ENCODE measurements around the gene CD38.
A peak's percentile ranks its signal among the peaks of the same experiment; 100 is the strongest.

The CD38 gene

DNA sequence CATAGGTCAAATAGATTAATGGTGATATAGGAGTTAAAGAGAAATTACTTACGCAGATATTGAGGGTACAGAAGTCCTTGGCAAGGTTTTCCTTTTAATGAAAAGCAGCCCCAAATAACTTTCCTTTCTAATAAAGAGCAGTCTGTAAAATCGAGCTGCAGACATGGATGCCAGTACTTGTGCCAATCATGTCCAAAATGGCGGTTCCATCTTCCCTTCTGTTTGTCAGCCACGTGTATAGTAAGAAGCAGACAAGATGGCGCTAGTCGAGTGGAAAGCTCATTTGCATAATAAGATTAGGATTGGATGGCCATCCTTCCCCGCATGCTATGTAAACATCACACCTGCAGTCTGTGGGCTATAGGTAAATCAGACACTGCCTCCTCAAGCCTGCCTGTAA, 92.0 kb downstream of the CD38 start:
- no peak for DNase-seq

DNA sequence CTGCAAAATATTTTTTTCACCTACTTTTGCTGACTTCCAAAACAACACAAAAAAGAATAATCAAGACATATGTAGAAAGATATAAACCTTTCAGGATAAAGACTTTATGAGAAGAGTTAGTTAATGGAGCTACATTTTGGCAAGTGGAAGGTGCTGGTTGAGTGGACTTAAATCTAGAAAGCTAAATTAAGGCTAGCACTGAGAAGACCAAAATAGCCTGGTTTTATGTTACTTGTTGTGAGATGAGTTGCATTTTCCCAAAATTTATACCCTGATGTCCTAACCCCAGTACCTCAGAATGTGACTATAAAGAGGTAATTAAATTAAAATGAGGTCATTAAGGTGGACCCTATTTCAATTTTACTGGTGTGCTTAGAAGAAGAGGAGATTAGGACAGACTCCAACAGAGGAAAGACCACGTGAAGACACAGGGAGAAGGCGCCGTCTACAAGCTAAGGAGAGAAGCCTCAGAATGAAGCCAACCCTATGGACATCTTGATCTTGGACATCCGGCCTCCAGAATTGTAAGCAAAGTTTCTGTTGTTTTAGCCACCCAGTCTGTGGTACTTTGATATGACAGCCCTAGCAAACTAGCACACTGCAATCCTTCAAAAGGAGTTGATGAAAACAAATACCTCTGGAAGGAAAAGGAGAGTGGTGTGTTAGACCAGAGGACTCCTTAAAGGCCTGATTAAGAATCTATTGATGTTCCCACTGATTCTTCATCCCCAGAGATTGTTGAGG, 93.0 kb downstream of the CD38 start:
- no peak for DNase-seq

DNA sequence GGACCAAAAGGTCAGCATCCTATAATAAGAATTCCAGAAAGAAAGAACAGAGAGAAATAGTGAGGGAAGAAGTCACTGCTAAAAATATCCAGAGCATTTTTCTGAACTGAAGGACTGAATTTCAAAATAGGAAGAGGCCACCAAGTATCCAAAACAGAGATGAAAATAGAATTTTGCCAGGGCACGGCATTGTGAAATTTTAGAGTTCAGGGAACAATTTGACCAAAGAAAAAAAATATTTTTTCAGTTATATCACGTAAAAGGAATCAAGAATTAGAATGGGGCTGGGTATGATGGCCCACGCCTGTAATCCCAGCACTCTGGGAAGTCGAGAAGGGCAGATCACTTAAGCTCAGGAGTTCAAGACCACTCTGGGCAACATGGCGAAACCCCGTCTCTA, 95.0 kb downstream of the CD38 start:
- DNase-seq = no peak

DNA sequence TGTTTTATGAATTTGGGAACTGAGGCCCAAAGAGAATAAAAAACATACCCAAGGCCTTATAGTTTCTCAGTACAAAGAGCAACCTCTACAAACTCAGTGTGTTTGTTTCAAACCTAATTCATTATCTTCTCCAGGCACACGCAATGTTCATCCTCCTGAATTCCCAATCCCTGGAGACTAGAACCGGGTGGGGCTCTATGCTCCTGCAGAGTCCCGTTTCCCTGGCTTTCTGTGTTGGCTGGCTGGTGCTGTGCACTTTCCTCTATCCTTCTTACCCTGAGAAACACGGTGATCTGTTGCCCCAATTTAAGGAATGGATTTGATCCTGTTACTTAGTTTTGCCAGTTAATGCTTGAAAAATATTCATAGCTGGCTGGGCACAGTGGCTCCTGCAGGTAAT, 96.5 kb downstream of the CD38 start:
- DNase-seq = no peak

DNA sequence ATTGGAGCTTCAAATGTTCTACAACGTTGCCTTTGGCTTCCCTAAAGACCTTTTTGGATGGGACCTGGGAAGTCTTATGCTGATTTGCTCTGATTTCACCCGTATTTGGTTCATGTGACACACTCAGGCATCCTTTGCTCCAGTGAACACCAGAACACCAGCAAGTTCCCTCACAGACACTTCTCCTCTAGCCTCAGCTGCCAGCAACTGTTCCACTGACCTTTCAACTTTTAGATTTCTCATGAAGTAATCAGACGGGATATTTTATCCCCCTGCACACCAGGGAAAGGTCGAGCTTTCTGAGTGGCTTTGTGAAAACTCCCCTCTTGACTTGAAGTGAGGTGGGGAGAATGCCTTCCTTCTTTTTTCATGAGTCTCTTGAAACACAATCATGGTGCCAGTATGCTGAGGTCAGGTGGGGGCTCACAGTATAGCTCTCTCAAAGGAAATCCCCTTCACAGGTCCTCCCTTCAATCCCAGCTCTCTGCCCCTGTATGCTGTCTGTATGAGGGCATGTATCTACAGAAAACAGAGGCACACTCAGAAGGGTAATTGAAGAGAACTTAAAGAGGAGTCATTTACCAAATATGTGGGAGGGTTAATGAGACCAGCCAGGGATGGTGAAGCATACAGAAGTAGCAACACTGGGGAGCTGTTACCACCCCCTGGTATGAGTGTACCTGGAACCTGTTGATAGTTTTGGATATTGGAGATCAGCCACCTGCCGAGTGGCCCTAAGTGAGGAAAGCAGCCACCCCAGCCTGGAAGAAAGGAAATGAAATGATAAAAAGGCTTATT, 97.7 kb downstream of the CD38 start:
- DNase-seq = no peak

DNA sequence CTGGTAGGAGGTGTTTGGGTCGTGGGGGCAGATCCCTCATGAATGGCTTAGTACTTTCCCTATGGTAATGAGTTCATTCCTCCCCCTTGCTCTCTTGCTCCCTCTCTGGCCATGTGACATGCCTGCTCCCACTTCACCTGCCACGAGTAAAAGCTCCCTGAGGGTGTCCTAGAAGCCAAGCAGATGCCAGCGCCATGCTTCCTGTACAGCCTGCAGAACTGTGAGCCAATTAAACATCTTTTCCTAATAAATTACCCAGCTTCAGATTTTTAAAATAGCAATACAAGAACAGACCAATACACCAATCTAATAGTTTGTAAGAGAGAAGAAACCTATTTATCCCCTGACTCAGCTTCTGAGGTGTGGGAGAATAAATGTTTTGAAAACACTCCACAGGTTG, 99.9 kb downstream of the CD38 start:
- no peak for DNase-seq

DNA sequence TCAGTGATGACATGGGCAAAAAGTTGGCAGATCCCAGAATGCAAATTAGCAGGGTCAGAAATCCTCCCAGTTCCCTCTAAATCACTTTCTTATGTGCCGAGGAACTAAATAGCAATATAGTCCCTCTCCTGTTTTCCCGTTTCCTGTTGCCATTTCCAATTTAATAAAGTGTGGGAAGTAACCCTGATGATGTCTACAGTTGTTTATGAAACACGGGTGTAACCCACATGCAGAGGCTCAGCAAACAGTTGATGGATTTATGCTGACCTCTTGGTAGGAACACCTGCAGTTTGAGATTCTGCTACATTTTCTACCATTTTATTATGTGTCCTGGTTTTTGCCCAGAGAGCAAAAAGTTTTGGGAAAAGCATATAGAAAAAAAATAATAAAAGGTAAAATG, 103.7 kb downstream of the CD38 start:
- no peak for DNase-seq

DNA sequence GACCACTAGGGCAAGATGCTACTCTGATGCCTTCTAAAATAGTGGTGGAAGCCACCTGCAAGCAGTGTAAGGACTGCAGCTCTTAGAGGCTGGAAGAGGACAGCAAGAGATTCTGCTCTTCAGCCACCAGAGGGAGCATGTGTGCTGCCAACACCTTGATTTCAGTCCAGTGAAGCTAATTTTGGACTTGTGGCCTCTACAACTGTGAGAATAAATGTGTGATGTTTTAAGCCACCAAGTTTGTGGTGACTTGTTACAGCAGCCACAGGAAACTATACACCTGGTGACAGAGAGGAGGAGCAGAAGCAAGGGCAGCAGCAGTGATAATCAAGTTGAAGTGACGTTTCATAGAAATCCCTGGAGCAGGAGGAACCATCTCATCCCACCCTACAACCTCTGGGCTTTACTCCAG, 104.6 kb downstream of the CD38 start:
- peak; percentile 23 for DNase-seq

DNA sequence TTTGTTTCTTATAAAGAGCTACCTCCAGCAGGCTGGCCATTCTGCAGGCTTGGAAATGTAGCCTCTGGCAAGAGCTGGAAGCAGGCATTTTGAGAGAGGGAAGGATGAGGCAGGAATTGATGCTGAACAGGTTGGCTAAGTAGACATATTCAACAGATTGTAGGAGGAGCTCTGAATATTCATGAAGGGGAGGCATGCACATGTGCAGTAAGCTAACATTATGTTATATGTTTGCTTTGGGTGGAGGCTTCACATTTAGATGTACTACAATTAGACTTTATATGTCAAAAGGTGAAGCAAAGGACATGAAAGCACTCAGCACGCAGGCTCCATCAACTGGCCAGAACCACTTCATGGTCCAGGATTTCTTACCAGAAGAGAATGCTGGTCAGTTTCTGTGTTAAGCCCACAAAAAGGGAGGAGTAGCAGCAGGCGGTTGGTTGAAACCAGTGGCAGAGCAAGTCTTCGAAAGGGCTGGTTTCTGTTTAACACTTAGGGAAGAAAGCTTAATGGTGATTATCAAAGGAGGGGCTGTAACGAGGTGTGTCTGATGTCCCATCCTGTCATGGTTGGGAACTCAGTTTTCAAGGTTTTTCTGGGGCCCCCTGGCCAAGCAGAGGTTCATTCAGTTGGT, 105.6 kb downstream of the CD38 start:
- no peak for DNase-seq

DNA sequence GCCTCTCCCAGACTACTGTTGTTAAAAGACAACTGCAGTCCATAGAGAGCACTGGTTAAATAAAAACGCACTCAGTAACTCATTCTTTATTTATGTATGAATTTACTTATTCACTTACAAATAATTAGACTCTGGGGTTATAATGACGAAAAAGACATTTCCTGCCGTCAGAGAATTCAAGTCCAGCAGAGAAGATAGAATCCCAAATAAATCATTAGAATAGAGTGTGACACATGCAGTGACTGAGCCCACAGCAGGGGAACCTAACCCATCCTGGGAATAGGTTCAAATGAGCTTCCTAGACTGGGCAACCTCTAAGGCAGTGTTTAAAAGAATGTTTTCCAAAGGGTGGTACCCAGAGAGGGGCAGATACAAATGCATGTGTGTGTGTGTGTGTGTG, 106.5 kb downstream of the CD38 start:
- no peak for DNase-seq

DNA sequence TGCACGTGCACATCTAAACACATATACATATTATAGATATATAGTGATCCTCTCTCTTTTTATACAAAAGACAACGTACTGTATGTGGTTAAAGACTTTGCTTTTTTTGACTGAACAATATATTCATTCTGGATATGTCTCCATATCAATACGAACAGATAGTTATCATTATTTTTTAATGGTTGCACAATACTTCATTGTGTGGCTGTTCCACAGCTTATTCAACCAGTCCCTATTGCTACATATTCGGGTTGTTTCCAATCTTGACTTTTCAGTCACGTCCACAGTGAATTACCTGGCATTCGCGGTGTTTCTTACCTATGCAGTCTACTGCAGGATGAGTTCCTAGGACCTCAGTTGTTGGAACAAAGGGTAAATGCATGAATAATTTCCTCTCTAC, 107.3 kb downstream of the CD38 start:
- DNase-seq = no peak

DNA sequence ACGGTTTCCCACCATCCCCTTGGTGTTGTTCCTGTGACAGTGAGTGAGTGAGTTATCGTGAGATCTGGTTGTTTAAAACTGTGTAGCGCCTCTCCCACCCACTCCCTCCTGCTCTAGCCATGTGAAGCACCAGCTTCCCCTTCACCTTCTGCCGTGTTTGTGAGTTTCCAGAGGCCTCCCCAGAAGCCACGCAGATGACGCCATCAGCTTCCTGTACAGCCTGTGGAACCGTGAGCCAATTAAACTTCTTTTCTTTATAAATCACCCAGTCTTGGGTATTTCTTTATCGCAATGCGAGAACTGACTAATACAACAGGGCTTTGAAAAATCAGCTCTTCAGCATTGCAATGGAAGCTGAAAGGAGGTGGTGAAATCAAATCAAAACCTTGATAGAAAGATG, 110.4 kb downstream of the CD38 start:
- no peak for DNase-seq

DNA sequence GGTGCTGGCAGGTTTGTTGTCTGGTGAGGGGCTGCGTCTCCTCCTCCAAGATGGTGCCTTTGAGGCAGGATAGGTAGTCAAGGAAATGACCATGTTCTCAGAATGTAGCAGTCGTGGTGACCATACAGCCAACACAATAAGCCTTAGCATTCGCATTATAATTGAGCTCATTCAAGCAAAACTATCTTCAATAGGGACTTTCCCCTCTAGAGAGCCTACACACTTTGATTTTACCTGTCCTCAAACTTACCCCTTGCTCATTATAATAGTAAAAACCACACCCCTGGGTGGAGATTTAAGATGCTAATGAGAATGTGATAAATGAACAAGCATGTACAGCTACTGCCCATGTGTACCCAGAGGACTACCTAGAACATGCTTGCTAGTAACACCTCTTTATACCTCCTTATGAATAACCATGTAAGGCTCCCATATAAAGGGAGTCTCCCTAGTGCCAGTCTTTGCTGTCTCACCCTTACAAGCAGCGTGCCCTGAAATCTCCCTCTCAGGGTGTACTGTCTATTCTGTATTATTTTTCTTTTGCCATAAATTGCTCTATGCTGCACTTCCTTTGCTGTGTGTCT, 112.2 kb downstream of the CD38 start:
- no peak for DNase-seq

DNA sequence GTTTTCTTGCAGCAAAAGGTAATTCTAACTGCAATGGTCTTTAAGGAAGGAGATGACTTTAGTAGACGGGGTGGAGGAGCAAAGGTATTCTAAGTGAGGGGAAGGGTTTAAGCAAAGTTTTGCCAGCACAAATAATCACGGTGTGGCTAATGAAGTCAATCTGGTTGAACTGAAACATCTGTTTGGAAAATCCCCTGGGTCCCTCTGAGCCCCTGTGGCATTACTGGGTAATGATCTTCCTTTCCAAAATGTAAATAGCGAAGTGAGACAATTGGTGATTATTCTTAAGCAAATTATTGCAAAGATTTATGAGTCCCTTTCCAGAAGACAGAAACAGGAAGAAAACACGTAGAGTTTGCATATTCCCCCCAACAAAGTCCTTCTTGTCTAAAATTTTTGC, 113.2 kb downstream of the CD38 start:
- no peak for DNase-seq

DNA sequence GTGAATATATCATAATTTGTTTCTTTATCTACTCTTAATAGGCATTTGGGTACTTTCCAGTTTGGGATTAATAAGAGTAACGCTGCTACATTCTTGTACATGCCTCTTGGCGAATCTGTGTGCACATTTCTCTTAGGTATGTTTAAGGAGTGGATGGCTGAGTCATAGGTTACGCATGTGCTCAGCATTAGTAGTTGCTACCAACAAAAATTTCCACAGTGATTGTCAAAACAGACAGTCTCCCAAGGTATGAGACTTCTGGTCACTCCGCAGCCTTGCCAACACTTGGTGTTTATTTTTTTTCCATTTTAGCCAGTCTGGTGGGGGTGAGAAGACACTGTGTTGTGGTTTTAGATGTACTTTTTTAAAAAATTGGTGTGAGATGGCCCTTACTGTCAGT, 115.8 kb downstream of the CD38 start:
- DNase-seq = no peak

DNA sequence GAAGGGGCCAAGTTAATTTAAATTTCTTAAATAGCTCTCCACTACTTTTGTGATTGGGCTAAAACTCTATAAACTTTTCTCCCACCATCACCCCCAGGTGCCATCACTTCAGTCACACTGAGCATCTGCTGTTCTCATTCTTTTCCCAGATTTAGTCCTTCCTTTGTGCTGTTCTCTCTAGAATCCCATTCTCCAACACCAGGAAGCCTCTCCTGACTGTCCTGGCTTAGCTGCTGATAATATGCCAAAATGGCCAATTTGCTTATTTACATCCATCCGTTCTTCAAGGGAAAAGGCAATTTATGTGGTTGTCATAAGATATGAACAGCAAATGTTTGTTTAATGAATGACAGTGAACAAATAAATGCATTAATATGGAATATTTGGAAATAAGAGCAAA, 116.3 kb downstream of the CD38 start:
- DNase-seq = no peak

DNA sequence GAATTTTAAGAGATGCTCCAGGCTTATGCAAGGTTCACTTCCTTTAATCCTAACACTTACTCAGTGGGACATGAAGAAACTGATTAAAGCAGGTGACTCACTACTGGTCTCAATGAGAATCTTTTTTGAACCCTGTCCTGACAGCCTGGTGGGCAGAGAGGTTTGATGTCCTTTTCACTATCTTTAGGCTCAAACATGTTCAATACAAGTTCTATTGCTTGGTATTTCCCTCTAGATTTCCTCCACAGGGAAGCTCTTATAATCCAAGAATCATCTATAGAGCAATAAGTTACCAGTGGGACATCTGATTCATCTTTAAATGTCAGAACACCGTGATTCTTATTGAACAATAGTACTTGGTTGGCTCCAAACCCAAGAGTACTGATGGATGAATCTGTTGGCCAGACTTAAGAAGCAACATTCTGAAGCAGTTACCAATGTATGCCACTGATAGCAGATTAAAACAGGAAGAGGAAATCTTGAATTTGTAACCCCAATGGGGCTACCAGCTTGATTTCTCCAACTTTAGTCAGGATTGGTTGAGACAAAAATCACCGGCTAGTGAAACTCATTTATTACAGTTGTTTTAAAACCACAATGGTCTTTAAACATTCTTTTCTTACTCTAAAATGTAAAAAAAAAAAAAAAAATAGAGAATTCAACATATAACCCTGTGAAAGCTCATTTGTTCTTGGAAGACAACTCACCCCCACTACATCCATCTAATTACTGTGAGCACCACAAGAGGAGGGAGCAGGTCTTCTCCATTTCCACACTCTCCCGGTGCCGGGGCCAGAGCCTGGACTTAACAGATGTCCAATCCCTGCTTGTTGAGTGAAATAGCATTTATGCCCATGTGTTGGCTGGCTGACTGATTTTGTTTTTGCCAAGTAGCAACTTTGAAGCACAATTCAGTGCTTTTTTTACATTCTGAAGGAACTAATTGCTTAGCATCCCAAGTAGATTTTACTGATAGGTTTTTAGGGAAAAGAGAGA, 117.1 kb downstream of the CD38 start:
- DNase-seq = no peak

DNA sequence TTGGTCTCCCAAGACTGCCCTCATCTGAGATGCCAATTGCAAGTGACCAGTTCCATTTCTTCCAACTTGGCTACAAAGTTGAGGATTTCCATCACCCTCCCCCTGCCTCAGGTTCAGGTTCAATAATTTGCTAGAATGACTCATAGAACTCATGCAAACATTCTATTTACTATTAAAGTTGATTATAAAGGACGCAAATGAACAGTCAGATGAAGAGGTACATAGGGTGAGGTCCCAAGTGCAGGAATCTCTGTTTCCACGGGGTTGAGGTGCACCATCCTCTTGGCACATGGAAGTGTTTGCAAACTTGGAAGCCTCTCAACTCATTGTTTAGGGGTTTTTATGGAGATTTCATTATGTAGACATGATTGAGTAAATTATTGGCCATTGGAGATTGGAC, 119.4 kb downstream of the CD38 start:
- no peak for DNase-seq

DNA sequence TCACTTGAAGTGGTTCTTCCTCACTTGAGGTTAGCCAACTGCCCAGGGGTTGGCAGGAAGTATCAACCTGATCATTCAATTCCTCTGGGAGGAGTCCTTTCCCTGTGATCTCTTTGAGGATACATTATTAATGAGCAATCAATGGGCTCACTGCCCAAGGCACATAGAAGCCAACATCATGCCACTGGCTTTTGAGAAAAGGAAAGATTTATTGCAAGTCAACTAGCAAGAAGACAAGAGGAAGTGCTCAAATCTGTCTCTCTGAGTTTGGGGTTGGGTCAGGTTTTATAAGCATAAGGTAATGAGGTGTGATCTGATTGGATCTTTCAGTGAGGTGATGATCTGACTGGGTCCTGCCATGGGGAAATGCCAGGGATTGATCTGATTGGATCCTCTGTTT, 120.8 kb downstream of the CD38 start:
- no peak for DNase-seq

DNA sequence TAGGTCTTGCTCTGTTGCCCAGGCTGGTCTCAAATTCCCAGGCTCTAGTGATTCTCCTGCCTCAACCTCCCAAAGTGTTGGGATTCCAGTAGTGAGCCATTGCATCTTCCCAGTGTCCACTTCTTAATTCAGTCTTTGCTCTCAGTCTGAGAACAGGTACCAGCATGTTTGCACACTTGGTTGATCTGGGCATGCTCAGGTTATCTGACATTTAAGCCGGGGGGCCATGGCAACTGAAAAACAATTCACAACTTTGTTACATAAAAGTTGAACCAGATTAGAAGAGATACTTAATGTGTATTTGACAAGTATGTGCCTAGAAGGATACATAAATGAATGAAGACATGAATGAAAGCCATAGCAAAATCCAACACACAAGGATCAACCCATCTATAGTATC, 121.4 kb downstream of the CD38 start:
- no peak for DNase-seq

DNA sequence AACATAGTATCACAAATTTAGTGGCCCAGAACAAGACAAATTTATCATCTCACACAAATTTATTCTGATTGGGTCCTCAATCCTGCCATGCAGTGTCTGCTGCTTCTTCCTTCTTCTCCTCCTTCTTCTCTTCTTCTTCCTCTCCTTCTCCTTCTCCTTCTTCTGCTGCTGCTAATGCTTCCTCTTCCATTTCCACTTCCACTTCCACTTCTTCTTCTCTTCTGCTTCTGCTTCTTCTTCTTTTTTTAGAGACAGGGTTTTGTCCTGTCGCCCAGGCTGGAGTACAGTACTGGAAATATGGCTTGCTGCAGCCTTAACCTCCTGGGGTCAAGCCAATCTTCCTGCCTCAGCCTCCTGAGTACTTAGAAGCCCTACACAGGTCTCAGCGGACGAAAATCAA, 122.9 kb downstream of the CD38 start:
- no peak for DNase-seq

DNA sequence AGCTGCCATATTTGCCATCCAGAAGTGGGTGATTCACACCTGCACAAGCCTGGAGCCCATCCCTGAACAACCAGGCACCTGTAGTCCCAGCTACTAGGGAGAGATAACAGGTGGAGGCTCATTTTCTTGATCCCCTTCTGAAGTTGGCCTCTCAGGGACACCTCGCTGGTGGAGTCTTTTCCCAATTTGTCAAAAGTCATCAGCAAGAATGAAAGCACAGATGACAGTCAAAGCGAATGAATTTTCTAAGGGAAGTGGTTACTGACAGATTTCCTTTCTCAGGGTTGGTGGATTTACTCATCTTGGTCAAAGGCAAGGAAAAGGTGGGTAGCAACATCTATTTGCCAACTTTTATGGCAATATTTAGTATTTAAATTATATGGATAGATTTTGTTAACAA, 123.9 kb downstream of the CD38 start:
- DNase-seq = no peak

DNA sequence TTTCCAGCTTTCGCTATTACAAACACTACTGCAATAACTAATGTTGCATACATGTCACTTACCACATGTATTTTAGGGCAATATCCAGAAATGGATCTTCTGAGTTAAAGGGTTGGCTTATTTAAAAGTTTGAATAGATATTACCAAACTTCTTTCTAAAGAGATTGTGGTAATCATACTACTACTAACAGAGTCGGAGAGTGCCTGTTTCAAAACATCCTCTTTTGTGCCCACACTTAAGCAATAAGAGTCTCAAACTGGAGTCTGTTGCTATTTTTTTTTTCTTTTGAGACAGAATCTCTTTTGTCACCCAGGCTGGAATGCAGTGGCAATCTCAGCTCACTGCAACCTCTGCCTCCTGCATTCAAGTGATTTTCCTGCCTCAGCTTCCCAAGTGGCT, 124.6 kb downstream of the CD38 start:
- no peak for DNase-seq

Data from NCI-H2029 (cell line).